GM12874 (cell line): ENCODE measurements around the gene CRLF2.

Experiments used
- CTCF ChIP-seq: IDR thresholded peaks from 2 replicates; pipeline ENCODE4 v1.5.1; 2011; ENCODE audit warnings: low read depth, mild to moderate bottlenecking, control low read depth, low read length, moderate library complexity; ENCODE audit not compliant: insufficient read depth

Gene CRLF2

GRCh38 chrX:1242891-1243402 is 30.5 kb upstream of the CRLF2 start:
- no peak for TF ChIP-seq CTCF

GRCh38 chrX:1239681-1240142 is 27.3 kb upstream of the CRLF2 start:
- TF ChIP-seq CTCF: no peak

DNA sequence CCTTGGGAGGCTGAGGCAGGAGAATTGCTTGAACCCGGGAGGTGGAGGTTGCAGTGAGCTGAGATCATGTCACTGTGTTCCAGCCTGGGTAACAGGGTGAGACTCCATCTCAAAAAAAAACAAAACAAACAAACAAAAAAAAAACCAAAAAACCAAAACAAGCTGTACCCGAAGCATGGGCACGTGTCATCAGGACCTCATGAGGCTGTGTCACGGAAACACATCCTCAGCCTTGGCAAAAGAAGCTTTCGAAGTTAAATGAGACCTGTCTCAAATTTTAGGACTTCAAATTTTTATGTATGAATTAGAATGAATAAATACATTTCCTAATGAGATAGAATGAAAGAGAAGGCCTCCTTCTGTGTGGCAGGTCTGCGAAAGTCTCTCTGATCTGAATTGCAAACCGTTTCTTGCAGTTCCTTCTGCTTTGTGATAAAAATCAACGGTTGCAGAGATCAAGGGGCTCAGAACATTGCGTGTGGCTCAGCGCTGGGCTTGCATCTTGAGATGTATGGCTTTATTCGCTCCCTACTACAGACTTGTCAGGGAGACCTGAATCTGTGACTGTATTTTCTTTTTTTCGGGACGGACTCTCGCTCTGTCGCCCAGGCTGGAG is 19.5 kb upstream of the CRLF2 start:
- TF ChIP-seq CTCF: no peak

DNA sequence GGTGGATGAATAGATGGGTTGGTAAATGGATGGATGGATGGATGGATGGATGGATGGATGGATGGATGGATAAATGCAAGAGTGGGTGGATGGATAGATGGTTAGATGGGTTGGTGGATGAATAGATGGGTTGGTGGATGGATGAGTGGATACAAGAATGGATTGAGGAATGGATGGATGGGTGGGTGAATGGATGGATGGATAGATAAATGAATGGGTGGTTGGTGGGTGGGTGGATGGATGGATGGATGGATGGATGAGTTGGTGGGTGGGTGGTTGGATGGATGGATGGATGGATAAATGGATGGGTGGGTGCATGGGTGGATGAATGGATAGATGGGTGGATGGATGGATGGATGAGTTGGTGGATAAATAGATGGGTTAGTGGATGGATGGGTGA is 13.8 kb upstream of the CRLF2 start:
- no peak for TF ChIP-seq CTCF

GRCh38 chrX:1224954-1225353 is 12.5 kb upstream of the CRLF2 start:
- TF ChIP-seq CTCF: no peak

- TF ChIP-seq CTCF: no peak
These were observed 10.8 kb upstream of the CRLF2 start for GRCh38 chrX:1223242-1223600.

DNA sequence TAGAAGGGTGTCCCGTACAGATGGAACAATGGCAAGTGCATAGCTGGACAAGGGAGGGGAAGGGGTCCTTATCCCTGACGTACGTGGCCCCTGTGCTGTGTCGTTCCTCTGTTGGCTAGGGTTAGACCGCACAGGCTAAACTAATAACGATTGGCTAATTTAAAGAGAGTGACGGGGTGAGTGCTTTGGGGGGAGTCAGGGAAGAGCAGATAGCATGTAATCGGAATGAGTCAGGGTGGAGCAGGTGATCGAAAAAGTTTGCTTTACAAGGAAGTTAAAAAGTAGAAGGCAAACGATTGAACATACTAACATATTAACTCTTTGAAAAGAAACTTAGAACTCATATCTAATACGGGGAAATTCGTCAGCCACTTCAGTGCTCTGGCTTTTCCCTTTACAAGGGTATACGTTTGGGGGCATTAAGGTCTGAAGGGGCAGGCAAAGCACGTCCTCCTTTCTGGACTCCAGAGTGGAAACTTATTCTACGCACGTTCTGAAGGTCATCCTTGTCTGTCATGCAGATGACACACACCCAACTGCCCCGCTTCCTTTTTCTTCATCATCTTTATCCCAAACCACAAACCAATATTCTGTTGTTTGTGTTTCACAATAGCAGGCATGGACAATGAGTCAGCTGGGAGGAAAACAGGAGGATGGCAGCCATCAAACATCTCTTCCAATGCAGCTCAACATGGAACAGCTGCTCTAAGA is 10.2 kb upstream of the CRLF2 start:
- no peak for TF ChIP-seq CTCF
